Vagina (tissue), 2 donors: ENCODE results near the gene SAMD3.

Experiments
- POLR2A ChIP-seq, 2 donors: fragments of 450-650 bp; IDR thresholded peaks; one replicate each; pipeline ENCODE4 v1.6.1; 2017; ENCODE audit warnings: antibody characterized with exemption in 2 of 2, mild to moderate bottlenecking in 2 of 2, moderate library complexity in 2 of 2
- POLR2AphosphoS5 ChIP-seq, 2 donors: sonication (generic); formaldehyde crosslinking; IDR thresholded peaks; one replicate each; pipeline ENCODE4 v1.9.0; 2017; ENCODE audit warnings: antibody characterized with exemption in 2 of 2, mild to moderate bottlenecking in 2 of 2, low read depth in 1 of 2; ENCODE audit not compliant: insufficient read depth in 1 of 2
- TF ChIP-seq, protein P1 (sequence below), 3 experiments: fragments of 450-650 bp in 2 of 3; fragments of 200-600 bp in 1 of 3; sonication (generic) in 1 of 3; IDR thresholded peaks; one replicate each; pipeline ENCODE4 v1.5.1; 2017 to 2019; ENCODE audit warnings: antibody characterized with exemption in 3 of 3, mild to moderate bottlenecking in 2 of 3, moderate library complexity in 2 of 3

DNA sequence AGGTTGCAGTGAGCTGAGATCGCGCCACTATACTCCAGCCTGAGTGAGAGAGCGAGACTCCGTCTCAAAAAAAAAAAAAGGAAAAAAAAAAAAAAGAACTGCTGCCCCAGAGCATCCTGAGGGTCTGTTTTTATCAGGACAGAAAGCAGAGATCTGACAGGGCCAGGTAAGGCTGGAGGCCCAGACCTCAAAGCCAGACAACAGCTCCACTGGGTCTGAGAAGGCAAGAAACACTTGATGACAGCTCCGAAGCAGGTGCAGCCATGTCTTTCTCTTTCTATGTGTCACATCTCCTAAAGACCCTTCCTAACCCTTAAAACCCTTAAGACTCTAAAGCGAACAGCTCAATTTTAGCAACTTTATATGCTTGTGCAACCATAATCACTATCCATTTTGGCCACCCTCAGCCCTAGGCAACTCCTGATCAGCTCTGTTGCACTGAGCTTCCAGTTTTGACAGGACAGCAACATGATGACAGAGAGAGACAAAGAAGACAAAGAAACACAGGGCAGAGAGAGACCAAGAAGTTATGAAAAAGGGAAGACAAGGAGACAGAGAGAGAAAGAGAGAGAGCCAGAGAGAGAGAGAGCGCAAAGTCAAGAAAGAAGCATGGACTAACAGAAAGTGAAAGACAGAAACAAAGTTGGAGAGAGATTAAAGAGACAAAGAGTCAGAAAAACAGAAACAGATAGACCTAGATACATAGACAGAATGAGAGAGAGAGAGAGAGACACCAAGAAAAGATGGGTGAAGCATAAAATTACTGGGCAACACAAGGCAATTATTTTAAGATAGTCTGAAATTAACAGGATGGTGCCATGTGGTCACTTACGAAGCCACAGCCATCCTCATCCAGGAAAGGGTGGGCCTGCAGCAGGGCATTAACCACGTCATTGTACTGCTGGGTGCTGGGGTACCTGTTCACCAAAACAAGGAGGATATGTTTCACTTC is 39.2 kb downstream of the SAMD3 start:
- TF ChIP-seq, protein P1, sequence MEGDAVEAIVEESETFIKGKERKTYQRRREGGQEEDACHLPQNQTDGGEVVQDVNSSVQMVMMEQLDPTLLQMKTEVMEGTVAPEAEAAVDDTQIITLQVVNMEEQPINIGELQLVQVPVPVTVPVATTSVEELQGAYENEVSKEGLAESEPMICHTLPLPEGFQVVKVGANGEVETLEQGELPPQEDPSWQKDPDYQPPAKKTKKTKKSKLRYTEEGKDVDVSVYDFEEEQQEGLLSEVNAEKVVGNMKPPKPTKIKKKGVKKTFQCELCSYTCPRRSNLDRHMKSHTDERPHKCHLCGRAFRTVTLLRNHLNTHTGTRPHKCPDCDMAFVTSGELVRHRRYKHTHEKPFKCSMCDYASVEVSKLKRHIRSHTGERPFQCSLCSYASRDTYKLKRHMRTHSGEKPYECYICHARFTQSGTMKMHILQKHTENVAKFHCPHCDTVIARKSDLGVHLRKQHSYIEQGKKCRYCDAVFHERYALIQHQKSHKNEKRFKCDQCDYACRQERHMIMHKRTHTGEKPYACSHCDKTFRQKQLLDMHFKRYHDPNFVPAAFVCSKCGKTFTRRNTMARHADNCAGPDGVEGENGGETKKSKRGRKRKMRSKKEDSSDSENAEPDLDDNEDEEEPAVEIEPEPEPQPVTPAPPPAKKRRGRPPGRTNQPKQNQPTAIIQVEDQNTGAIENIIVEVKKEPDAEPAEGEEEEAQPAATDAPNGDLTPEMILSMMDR (IDR thresholded peaks at IDR 0.05) = no peak
- TF ChIP-seq POLR2AphosphoS5 (IDR thresholded peaks at IDR 0.05; ENCODE audit: insufficient read depth in 1 of 2, low read depth in 1 of 2) = no peak
- TF ChIP-seq POLR2A (IDR thresholded peaks at IDR 0.05) = no peak
